ENCODE measurements around the gene MIER1.

GRCh38 chr1:66929146-66929688 is 4.4 kb downstream of the MIER1 start:
- TF ChIP-seq EZH2 (IDR thresholded peaks at IDR 0.05) (no peak), EZH2phosphoT487 (IDR thresholded peaks at IDR 0.05) (no peak), CTCF (IDR thresholded peaks at IDR 0.05) (no peak)

Measured in neural progenitor cell (in vitro differentiated cells).